Thoracic aorta (tissue), 2 donors: Measurements from ENCODE around the gene ACSL1. TPM values are rescaled to one million over a fixed set of nuclear protein-coding genes. Genes with fewer than 3 reads are reported as not detected.

Source experiments
- ATAC-seq: fragments of 150-250 bp; one replicate; pipeline ENCODE4 v1.8.0; 2017; ENCODE audit warnings: low read depth; ENCODE audit not compliant: insufficient number of reproducible peaks, low FRiP score
- DNase-seq: peaks from one replicate; pipeline ENCODE4 v3.0.0-alpha.2; 2020; ENCODE audit warnings: low spot score
- H3K27ac ChIP-seq, 2 donors: fragments of 200-600 bp; sonication (generic); 1 replicate in 1 of 2; 2 replicates in 1 of 2; pipeline ENCODE4 v1.5.1; 2016; ENCODE audit warnings: mild to moderate bottlenecking in 2 of 2, moderate library complexity in 2 of 2
- H3K27me3 ChIP-seq: fragments of 200-600 bp; sonication (generic); replicated peaks from 2 replicates; pipeline ENCODE4 v1.6.0; 2016; ENCODE audit warnings: mild to moderate bottlenecking; ENCODE audit not compliant: insufficient read depth
- H3K36me3 ChIP-seq: fragments of 200-600 bp; sonication (generic); one replicate; pipeline ENCODE4 v1.5.1; 2016
- H3K4me1 ChIP-seq, 2 donors: fragments of 200-600 bp; sonication (generic); 1 replicate in 1 of 2; 2 replicates in 1 of 2; pipeline versions ENCODE4 v1.5.1 to v1.6.0; 2016; ENCODE audit warnings: low read depth in 2 of 2, mild to moderate bottlenecking in 1 of 2; ENCODE audit not compliant: control insufficient read depth in 1 of 2
- H3K4me3 ChIP-seq: fragments of 200-600 bp; sonication (generic); 2 replicates; pipeline ENCODE4 v1.5.1; 2016; ENCODE audit warnings: mild to moderate bottlenecking
- H3K9me3 ChIP-seq: fragments of 200-600 bp; sonication (generic); 2 replicates; pipeline ENCODE4 v1.5.1; 2016
- total RNA-seq, 2 donors: library from RNA; depleted of rRNA; stranded (reverse); fragments of >200 nt; gene quantifications; one replicate each; pipeline versions ENCODE4 v1.1.0 to v1.2.3, GENCODE V29; 2016
- TF ChIP-seq, protein P1 (sequence below): fragments of 200-600 bp; sonication (generic); IDR thresholded peaks from one replicate; pipeline ENCODE4 v1.5.1; 2019; ENCODE audit warnings: antibody characterized with exemption

ACSL1 gene
- total RNA-seq, 2 donors from 2014 or later = 90.4 to 155 TPM

DNA sequence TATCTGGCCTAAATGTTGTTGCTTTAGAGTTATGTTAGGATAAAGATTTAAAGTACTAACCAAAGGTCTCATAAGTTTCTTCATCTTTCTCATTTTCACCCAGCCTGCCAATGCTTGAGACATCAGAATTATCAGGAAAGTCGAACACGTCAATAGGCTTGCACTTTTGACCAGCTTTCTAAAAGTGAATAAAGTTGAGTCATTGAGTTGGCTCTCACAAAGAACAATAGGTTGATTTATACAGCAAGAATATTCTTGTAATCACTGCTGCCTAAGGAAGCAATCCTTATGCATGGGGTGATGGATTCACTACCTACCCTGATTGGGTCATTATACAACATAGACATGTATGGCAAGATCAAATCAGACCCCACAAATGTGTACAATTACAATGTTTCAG, 96.9 kb downstream of the ACSL1 start:
- no peaks in the 10 kb centered on the region for H3K9me3 ChIP-seq
- TF ChIP-seq, protein P1, sequence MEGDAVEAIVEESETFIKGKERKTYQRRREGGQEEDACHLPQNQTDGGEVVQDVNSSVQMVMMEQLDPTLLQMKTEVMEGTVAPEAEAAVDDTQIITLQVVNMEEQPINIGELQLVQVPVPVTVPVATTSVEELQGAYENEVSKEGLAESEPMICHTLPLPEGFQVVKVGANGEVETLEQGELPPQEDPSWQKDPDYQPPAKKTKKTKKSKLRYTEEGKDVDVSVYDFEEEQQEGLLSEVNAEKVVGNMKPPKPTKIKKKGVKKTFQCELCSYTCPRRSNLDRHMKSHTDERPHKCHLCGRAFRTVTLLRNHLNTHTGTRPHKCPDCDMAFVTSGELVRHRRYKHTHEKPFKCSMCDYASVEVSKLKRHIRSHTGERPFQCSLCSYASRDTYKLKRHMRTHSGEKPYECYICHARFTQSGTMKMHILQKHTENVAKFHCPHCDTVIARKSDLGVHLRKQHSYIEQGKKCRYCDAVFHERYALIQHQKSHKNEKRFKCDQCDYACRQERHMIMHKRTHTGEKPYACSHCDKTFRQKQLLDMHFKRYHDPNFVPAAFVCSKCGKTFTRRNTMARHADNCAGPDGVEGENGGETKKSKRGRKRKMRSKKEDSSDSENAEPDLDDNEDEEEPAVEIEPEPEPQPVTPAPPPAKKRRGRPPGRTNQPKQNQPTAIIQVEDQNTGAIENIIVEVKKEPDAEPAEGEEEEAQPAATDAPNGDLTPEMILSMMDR = no peak
- no peak overlapping the region for H3K4me3 ChIP-seq
- peaks cover 3 to 12% of the 10 kb centered on the region in 2 donors for H3K4me1 ChIP-seq
- no peaks in the 10 kb centered on the region for H3K27me3 ChIP-seq
- DNase-seq = no peak
- no peak overlapping the region for H3K27ac ChIP-seq
- H3K36me3 ChIP-seq = no peaks in the 10 kb centered on the region
- ATAC-seq = no peak

DNA sequence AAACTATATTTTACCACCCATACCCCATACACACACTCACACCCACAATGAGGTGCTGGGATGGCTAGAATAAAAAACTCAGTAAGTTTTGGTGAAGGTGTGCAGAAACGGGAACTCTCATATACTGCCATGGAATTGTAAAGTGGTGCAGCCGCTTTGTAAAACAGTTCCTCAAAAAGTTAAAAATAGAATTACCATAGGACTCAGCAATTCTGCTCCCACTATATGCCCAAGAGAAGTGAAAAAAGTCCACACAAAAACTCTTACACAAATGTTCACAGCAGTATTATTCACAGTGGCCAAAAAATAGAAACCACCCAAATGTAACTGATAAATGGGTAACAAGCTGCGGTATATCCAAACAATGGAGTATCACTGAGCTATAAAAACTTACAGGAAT, 98.3 kb downstream of the ACSL1 start:
- no peak for DNase-seq
- no peaks in the 10 kb centered on the region for H3K9me3 ChIP-seq
- H3K27me3 ChIP-seq = no peaks in the 10 kb centered on the region
- ATAC-seq = no peak
- no peaks in the 10 kb centered on the region for H3K4me1 ChIP-seq
- H3K36me3 ChIP-seq = no peaks in the 10 kb centered on the region
- H3K4me3 ChIP-seq = no peak overlapping the region
- TF ChIP-seq, protein P1 = no peak
- no peak overlapping the region for H3K27ac ChIP-seq

- no peak overlapping the region for H3K4me3 ChIP-seq
- H3K27ac ChIP-seq = no peak overlapping the region
Observed at GRCh38 chr4:184722798-184723197, 103.0 kb downstream of the ACSL1 start.

GRCh38 chr4:184721254-184721653, 104.5 kb downstream of the ACSL1 start:
- Histone ChIP-seq H3K4me3 (no peak overlapping the region), H3K27me3 (no peaks in the 10 kb centered on the region), H3K36me3 (no peaks in the 10 kb centered on the region), H3K4me1 (peaks cover 0 to 3% of the 10 kb centered on the region in 2 donors), H3K27ac (no peak overlapping the region), H3K9me3 (peaks cover 2% of the 10 kb centered on the region)
- DNase-seq = no peak
- TF ChIP-seq, protein P1 = no peak
- no peak for ATAC-seq

More at GRCh38 chr4:184722798-184723197, 103.0 kb downstream of the ACSL1 start:
- no peaks in the 10 kb centered on the region for H3K4me1 ChIP-seq
- no peaks in the 10 kb centered on the region for H3K36me3 ChIP-seq
- no peak for ATAC-seq
- DNase-seq = no peak
- TF ChIP-seq, protein P1 = no peak
- peaks cover 2% of the 10 kb centered on the region for H3K9me3 ChIP-seq
- no peaks in the 10 kb centered on the region for H3K27me3 ChIP-seq

- ATAC-seq (no peak), DNase-seq (no peak)
- TF ChIP-seq, protein P1 = no peak
Observed at GRCh38 chr4:184719407-184719806, 106.4 kb downstream of the ACSL1 start.

More at GRCh38 chr4:184719407-184719806, 106.4 kb downstream of the ACSL1 start:
- Histone ChIP-seq H3K4me3 (no peak overlapping the region), H3K4me1 (peaks cover 0 to 5% of the 10 kb centered on the region in 2 donors), H3K36me3 (no peaks in the 10 kb centered on the region), H3K27ac (no peak overlapping the region), H3K27me3 (no peaks in the 10 kb centered on the region), H3K9me3 (peaks cover 2% of the 10 kb centered on the region)
